Ovary (tissue), 9 donors: Measurements from ENCODE around the gene SEMA4D. TPM values are rescaled to one million over a fixed set of nuclear protein-coding genes. Genes with fewer than 3 reads are reported as not detected.

Experiments
- DNase-seq, 5 donors: peaks; one replicate each; pipeline ENCODE4 v3.0.0-alpha.2; 2019 to 2020
- H3K27ac ChIP-seq, 2 donors: fragments of 200-600 bp; one replicate each; pipeline versions ENCODE4 v1.5.1 to v1.8.0; 2019 to 2022
- H3K27me3 ChIP-seq: fragments of 200-600 bp; one replicate; pipeline ENCODE4 v1.8.0; 2022
- H3K36me3 ChIP-seq: fragments of 200-600 bp; sonication (generic); one replicate; pipeline ENCODE4 v1.5.1; 2019
- H3K4me1 ChIP-seq: one replicate; pipeline ENCODE4 v1.8.1; 2013; ENCODE audit warnings: mild to moderate bottlenecking, moderate library complexity; ENCODE audit not compliant: insufficient read depth
- H3K4me3 ChIP-seq: fragments of 200-600 bp; sonication (generic); one replicate; pipeline ENCODE4 v1.5.1; 2017
- H3K9me3 ChIP-seq, 2 donors: fragments of 200-600 bp in 1 of 2; sonication (generic) in 1 of 2; one replicate each; pipeline versions ENCODE4 v1.5.1 to v1.8.1; 2013 to 2019; ENCODE audit warnings: mild to moderate bottlenecking in 1 of 2, moderate library complexity in 1 of 2
- CTCF ChIP-seq, 3 donors: fragments of 450-650 bp in 2 of 3; fragments of 200-600 bp in 1 of 3; IDR thresholded peaks; one replicate each; pipeline versions ENCODE4 v1.5.1 to v1.8.0; 2016 to 2022; ENCODE audit warnings: antibody characterized with exemption in 3 of 3, mild to moderate bottlenecking in 1 of 3
- EP300 ChIP-seq: sonication (generic); formaldehyde crosslinking; IDR thresholded peaks from one replicate; pipeline ENCODE4 v1.6.1; 2017; ENCODE audit warnings: antibody characterized with exemption
- POLR2A ChIP-seq: fragments of 450-650 bp; IDR thresholded peaks from one replicate; pipeline ENCODE4 v1.6.1; 2017; ENCODE audit warnings: antibody characterized with exemption, mild to moderate bottlenecking, moderate library complexity
- WGBS, 3 donors: extraction: QIAGEN DNeasy Blood & Tissue Kit in 1 of 3; methylation state at CpG; one replicate each; pipeline versions ENCODE4 v1.1.5 to v1.1.7; 2013 to 2017; 5-methylcytosine and 5-hydroxymethylcytosine counted together
- intact Hi-C, 4 donors: fragments of 100-400 bp; cut with DNase I; formaldehyde crosslinking; loops; one replicate each; pipeline versions ENCODE4 v1.11.0 to v1.15.1; 2022 to 2023
- polyA plus RNA-seq, 2 donors: library from polyadenylated mRNA; stranded (reverse); fragments of 200-250 nt in 1 of 2; fragments of 350-450 nt in 1 of 2; fragmentation: Illumina TruSeq in 1 of 2; extraction: RNeasy Lipid Tissue Mini Kit (QIAGEN cat#74804) in 1 of 2; gene quantifications; one replicate each; pipeline ENCODE4 v1.2.3, GENCODE V29; 2013 to 2014
- total RNA-seq, 7 donors: library from RNA; depleted of rRNA in 2 of 7; stranded (reverse); fragments of >200 nt in 2 of 7; fragmentation: NEBNext Ultra II Directional in 3 of 7; extraction: Animal tissue kit (Norgen Biotek cat#: 25700) in 3 of 7; gene quantifications; one replicate each; pipeline versions ENCODE4 v1.1.0 to v1.2.4, GENCODE V29; 2016 to 2023
- donor health status: DM: no; HTN: no; CAD: no; lungs with moderate emphysema.
- donor health status: DM: no; HTN: no; CAD: no.
- donor health status: Bipolar disorder and iron deficiency.
- donor health status: DM: yes; HTN: yes; CAD: no.
- donor health status: DM: no; HTN: no; CAD: no.
- donor health status: DM: yes; HTN: yes; CAD: no.

SEMA4D gene
- total and polyA plus RNA-seq, 9 donors, result 6.0 to 27.2 (median 16.7) TPM

GRCh38 chr9:89493181-89493580, 4.7 kb downstream of the SEMA4D start:
- intact Hi-C loops, result no loop called here
- 24 to 34% (median 28%) methylated on average over 6 of the region's 6 CpGs for WGBS, 3 donors
- Histone ChIP-seq H3K27ac (no peak overlapping the region), H3K36me3 (no peaks in the 10 kb centered on the region), H3K27me3 (no peaks in the 10 kb centered on the region), H3K9me3 (no peaks in the 10 kb centered on the region), H3K4me3 (no peak overlapping the region), H3K4me1 (peaks cover 8% of the 10 kb centered on the region)
- TF ChIP-seq POLR2A (no peak), EP300 (no peak), CTCF (IDR thresholded peaks at IDR 0.05) (no peak)
- no peak for DNase-seq

GRCh38 chr9:89492586-89492985, 5.3 kb downstream of the SEMA4D start:
- Histone ChIP-seq H3K9me3 (no peaks in the 10 kb centered on the region), H3K27ac (no peak overlapping the region), H3K36me3 (no peaks in the 10 kb centered on the region), H3K4me1 (peaks cover 8% of the 10 kb centered on the region), H3K4me3 (no peak overlapping the region), H3K27me3 (no peaks in the 10 kb centered on the region)
- intact Hi-C loops, result no loop called here
- no peak for DNase-seq
- 93 to 97% (median 96%) methylated on average over 9 of the region's 9 CpGs for WGBS, 3 donors
- no peak for TF ChIP-seq EP300
- TF ChIP-seq POLR2A, result no peak
- TF ChIP-seq CTCF (IDR thresholded peaks at IDR 0.05), result no peak

DNA sequence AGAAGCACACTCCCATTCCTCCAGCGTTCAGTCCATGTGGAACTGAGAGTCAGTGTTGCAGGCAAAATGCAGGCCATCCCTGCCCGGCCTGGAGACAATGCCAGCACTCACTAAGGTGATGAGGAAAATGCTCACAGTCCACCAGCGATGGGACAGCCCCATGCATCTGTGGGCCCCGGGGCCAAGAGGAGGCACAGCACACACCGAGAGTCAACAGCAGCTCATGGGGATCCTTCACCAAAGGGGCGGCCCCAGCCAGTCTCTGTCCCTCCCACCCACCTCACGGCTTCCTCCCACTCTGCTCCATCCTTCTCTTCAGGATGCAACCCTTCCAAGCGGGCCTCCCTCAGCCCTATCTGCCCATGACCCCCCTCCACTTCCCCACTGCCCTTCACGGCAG, 6.2 kb downstream of the SEMA4D start:
- 92 to 93% (median 93%) methylated on average over 9 of the region's 9 CpGs for WGBS, 3 donors
- Histone ChIP-seq H3K9me3 (no peaks in the 10 kb centered on the region), H3K27me3 (no peaks in the 10 kb centered on the region), H3K4me3 (no peak overlapping the region), H3K36me3 (no peaks in the 10 kb centered on the region), H3K4me1 (peaks cover 8% of the 10 kb centered on the region), H3K27ac (no peak overlapping the region)
- TF ChIP-seq EP300 (no peak), POLR2A (no peak), CTCF (IDR thresholded peaks at IDR 0.05) (no peak)
- intact Hi-C loops, result no loop called here
- no peak for DNase-seq

GRCh38 chr9:89489548-89490530, 8.1 kb downstream of the SEMA4D start:
- DNase-seq, result no peak
- H3K4me1 ChIP-seq, result peaks cover 4% of the 10 kb centered on the region
- H3K9me3 ChIP-seq, result no peaks in the 10 kb centered on the region
- intact Hi-C loops, result no loop called here
- H3K27me3 ChIP-seq, result no peaks in the 10 kb centered on the region
- no peaks in the 10 kb centered on the region for H3K36me3 ChIP-seq
- no peak overlapping the region for H3K27ac ChIP-seq
- no peak for TF ChIP-seq EP300
- TF ChIP-seq POLR2A, result no peak
- no peak for TF ChIP-seq CTCF (IDR thresholded peaks at IDR 0.05)
- no peak overlapping the region for H3K4me3 ChIP-seq
- WGBS, 3 donors, result 81 to 86% (median 81%) methylated on average over 13 of the region's 13 CpGs
